Transverse colon (tissue), 3 donors: ENCODE results near the gene FXYD2.

Experiments used
- POLR2A ChIP-seq: fragments of 450-650 bp; IDR thresholded peaks from one replicate; pipeline ENCODE4 v1.6.1; 2016; ENCODE audit warnings: antibody characterized with exemption, mild to moderate bottlenecking, moderate library complexity
- TF ChIP-seq, protein P1 (sequence below), 5 experiments: fragments of 200-600 bp in 3 of 5; fragments of 450-650 bp in 2 of 5; sonication (generic) in 3 of 5; IDR thresholded peaks; 1 replicate in 2 of 5; 2 replicates in 3 of 5; pipeline ENCODE4 v1.5.1; 2016 to 2017; ENCODE audit warnings: antibody characterized with exemption in 5 of 5, inconsistent platforms in 3 of 5, mild to moderate bottlenecking in 2 of 5, moderate library complexity in 1 of 5

DNA sequence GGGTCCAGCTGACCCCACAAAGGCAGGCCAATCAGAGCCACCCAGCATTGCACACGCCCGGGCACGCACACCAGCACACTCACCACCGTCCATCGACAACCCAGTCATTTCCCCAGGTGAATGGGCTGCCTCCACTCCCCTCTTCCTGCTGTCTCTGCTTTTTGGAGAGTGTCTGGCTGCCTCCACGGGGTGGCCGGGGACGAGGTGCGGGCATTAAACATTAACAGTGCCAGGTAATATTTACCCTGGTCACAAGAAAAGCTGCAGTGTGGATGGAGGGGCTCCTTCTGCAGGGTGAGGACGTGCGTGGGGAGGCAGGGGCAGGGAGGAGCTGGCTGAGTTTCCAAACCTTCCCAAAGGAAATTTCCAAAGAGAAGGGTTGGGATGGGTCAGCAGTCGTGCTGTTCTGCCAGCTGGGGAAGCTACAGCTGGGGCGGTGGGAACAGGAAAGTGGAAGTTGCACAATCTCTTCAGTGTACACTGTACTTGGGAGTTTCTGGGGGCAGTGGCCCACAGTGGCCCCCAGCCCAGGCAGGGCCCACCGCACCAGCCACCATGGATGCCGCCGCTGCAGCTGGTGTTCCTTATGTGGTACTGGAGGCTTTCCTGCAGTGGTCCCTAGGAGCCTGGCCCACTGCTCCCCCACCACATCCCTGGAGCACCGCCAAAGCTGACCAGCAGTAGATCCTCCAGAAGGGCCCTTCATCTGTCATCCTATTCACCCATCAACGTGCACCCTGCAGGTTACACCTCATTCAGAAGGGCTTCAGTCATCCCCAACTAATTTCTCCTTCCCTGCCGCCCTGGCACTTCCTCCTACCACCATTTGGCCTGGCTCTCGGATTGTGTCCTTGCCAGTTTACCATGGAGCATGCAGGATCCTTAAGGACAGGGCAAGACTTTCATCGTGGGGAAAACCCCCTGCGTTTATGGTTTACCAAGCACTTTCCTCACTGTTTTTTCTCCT lies at the start of gene FXYD2:
- TF ChIP-seq, protein P1, sequence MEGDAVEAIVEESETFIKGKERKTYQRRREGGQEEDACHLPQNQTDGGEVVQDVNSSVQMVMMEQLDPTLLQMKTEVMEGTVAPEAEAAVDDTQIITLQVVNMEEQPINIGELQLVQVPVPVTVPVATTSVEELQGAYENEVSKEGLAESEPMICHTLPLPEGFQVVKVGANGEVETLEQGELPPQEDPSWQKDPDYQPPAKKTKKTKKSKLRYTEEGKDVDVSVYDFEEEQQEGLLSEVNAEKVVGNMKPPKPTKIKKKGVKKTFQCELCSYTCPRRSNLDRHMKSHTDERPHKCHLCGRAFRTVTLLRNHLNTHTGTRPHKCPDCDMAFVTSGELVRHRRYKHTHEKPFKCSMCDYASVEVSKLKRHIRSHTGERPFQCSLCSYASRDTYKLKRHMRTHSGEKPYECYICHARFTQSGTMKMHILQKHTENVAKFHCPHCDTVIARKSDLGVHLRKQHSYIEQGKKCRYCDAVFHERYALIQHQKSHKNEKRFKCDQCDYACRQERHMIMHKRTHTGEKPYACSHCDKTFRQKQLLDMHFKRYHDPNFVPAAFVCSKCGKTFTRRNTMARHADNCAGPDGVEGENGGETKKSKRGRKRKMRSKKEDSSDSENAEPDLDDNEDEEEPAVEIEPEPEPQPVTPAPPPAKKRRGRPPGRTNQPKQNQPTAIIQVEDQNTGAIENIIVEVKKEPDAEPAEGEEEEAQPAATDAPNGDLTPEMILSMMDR (IDR thresholded peaks at IDR 0.05), result no peak
- no peak for TF ChIP-seq POLR2A
